H1 (cell line): ENCODE data around the gene CNTN5.

Experiments
- FOSL1 ChIP-seq: IDR thresholded peaks from 2 replicates; pipeline ENCODE4 v1.6.1; 2011; ENCODE audit warnings: mild to moderate bottlenecking, low read depth, low read length, moderate library complexity; ENCODE audit not compliant: insufficient read depth
- JUN ChIP-seq: IDR thresholded peaks from 2 replicates; pipeline ENCODE4 v1.6.1; 2011; ENCODE audit warnings: low read depth, mild to moderate bottlenecking, improper control_type of control experiment, low read length
- POLR2AphosphoS5 ChIP-seq: IDR thresholded peaks from 2 replicates; pipeline ENCODE4 v1.6.1; 2011; ENCODE audit warnings: low read depth, low read length
- RAD21 ChIP-seq, 2 experiments: IDR thresholded peaks in 1 of 2; conservative IDR thresholded peaks in 1 of 2; 2 replicates each; pipeline ENCODE4 v1.6.1; 2011; ENCODE audit warnings: low read depth in 2 of 2, low read length in 2 of 2, improper control_type of control experiment in 1 of 2, inconsistent platforms in 1 of 2, mild to moderate bottlenecking in 1 of 2, moderate library complexity in 1 of 2
- TF ChIP-seq, protein P1 (sequence below), 3 experiments: IDR thresholded peaks; 1 replicate in 2 of 3; 2 replicates in 1 of 3; pipeline versions ENCODE4 v1.5.1 to v1.6.1; 2011; ENCODE audit warnings: low read length in 3 of 3, mild to moderate bottlenecking in 3 of 3, inconsistent platforms in 2 of 3, low read depth in 1 of 3, moderate library complexity in 1 of 3; ENCODE audit not compliant: insufficient read depth in 1 of 3; ENCODE audit errors: control extremely low read depth in 1 of 3
- TF ChIP-seq, protein P2 (sequence below): IDR thresholded peaks from 2 replicates; pipeline ENCODE4 v1.6.1; 2011; ENCODE audit warnings: low read length, improper control_type of control experiment

GRCh38 chr11:99881610-99882009 lies 860.9 kb downstream of the CNTN5 start:
- TF ChIP-seq POLR2AphosphoS5 (no peak), JUN (no peak), RAD21 (IDR thresholded peaks at IDR 0.05 in 1 of 2, conservative IDR thresholded peaks at IDR 0.05 in 1 of 2; ENCODE audit: low read depth in 2 of 2, low read length in 2 of 2) (no peak), FOSL1 (no peak)
- TF ChIP-seq, protein P1, sequence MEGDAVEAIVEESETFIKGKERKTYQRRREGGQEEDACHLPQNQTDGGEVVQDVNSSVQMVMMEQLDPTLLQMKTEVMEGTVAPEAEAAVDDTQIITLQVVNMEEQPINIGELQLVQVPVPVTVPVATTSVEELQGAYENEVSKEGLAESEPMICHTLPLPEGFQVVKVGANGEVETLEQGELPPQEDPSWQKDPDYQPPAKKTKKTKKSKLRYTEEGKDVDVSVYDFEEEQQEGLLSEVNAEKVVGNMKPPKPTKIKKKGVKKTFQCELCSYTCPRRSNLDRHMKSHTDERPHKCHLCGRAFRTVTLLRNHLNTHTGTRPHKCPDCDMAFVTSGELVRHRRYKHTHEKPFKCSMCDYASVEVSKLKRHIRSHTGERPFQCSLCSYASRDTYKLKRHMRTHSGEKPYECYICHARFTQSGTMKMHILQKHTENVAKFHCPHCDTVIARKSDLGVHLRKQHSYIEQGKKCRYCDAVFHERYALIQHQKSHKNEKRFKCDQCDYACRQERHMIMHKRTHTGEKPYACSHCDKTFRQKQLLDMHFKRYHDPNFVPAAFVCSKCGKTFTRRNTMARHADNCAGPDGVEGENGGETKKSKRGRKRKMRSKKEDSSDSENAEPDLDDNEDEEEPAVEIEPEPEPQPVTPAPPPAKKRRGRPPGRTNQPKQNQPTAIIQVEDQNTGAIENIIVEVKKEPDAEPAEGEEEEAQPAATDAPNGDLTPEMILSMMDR (IDR thresholded peaks at IDR 0.05; ENCODE audit: control extremely low read depth in 1 of 3, insufficient read depth in 1 of 3, low read depth in 1 of 3, low read length in 3 of 3): no peak
- TF ChIP-seq, protein P2, sequence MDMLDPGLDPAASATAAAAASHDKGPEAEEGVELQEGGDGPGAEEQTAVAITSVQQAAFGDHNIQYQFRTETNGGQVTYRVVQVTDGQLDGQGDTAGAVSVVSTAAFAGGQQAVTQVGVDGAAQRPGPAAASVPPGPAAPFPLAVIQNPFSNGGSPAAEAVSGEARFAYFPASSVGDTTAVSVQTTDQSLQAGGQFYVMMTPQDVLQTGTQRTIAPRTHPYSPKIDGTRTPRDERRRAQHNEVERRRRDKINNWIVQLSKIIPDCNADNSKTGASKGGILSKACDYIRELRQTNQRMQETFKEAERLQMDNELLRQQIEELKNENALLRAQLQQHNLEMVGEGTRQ: no peak
